Measurements from ENCODE around the gene GPC3.

GRCh38 chrX:133579631-133580030 is 405.8 kb downstream of the GPC3 start:
- TF ChIP-seq MAZ (IDR thresholded peaks at IDR 0.05; ENCODE audit: borderline replicate concordance, low read depth, low read length) (no peak), USF2 (IDR thresholded peaks at IDR 0.05; ENCODE audit: low read depth, low read length) (no peak), CTCF (conservative IDR thresholded peaks at IDR 0.05; ENCODE audit: low read depth, low read length) (no peak), SMC3 (IDR thresholded peaks at IDR 0.05; ENCODE audit: low read depth, low read length) (no peak), RAD21 (IDR thresholded peaks at IDR 0.05; ENCODE audit: low read length) (no peak), RCOR1 (IDR thresholded peaks at IDR 0.05; ENCODE audit: insufficient replicate concordance, low read length) (no peak)

All from IMR-90 (cell line).